ENCODE results near the gene SLC34A2.
"Not testable (repeated sequence)": the region's sequence is repeated elsewhere in the genome, so short reads cannot be mapped to it uniquely, and the experiment has no call there.

Gene SLC34A2

GRCh38 chr4:25654971-25655963 is at the start of gene SLC34A2:
TSS of gene SLC34A2 (plus strand) at chr4:25655851. CDS start at chr4:25662501, 6,650 bp downstream.
- DNase-seq = no peak

- no peak for DNase-seq
Observed at GRCh38 chr4:25608644-25609043, 47.0 kb upstream of the SLC34A2 start.

DNA sequence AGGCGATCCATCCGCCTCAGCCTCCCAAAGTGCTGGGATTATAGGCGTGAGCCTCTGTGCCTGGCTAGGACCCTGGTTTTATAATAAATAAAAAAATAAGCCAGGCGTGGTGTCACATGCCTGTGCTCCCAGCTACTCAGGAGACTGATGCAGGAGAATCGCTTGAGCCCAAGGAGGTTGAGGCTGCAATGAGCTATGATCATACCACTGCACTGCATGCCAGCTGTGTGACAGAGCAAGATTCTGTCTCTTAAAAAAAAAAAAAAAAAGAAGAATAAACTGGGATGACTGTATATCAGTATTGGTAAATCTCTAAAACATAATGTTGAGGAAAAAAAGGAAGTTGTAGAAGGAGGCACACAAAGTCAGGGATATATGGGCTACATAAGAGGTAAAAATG is 45.7 kb upstream of the SLC34A2 start:
- no peak for DNase-seq

- DNase-seq = not testable (repeated sequence)
Observed at GRCh38 chr4:25613613-25614012, 42.0 kb upstream of the SLC34A2 start.

- no peak for DNase-seq
Observed at GRCh38 chr4:25614807-25615206, 40.8 kb upstream of the SLC34A2 start.

DNA sequence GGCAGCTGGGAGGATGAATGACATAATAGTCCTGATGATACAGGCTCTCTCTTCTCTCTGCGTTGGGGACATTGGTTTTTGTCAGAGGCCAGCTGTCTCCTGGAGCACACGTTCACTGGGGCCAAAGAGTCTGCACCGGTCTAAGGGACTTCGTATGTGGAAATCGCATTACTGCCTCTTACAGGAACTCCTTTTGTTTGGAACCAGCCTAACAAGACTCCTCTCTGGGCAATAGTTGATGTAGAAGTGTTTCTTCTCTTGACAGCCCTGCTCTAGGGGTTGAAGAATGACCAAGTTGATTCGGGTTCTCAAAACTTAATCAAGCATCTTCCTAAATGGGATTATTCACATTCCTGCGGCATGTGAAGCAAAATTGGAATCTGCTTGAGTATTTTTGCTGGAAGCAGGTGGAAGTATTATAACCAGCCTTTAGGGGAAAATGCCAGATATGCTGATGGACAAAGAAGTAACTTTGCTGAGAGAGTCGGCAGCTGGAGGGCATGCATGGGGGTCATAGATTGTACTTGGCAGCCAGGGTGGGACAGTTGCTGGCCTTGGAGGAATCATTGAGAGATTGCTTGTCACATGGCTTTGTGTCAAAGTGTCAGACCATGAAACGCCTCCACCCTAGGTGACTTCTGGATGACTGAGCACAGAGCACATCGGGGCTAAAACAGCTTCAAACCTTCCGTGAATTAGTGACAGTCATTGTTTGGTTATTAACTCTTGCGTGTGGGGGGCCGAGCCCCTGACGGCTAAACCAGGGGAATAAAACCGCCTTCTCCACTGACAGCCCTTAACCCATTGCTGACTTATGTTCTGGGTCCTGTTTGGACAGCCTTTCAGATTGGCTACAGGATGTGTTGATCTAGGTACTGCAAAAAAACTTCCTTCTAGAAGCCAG is 34.4 kb upstream of the SLC34A2 start:
- DNase-seq = no peak

DNA sequence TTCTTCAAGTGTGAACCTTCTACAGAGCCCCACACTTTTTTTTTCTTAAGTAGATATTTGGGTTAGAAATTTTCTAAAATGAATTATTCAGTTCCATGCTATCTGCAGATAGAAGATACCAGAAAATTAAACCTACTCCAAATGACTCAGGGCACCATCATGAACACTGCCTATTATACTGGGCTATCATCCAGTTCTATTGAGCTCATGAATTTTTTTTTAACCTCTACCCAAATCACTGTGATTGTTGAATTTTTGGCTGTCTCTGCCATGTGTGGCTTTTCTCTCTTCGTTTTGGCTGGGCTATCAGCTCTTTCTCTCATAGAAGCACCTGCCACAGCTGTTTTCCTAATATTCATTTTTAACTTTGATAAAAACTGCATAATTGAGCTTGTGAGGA is 31.0 kb upstream of the SLC34A2 start:
- no peak for DNase-seq

- no peak for DNase-seq
Observed at GRCh38 chr4:25628451-25628850, 27.2 kb upstream of the SLC34A2 start.

DNA sequence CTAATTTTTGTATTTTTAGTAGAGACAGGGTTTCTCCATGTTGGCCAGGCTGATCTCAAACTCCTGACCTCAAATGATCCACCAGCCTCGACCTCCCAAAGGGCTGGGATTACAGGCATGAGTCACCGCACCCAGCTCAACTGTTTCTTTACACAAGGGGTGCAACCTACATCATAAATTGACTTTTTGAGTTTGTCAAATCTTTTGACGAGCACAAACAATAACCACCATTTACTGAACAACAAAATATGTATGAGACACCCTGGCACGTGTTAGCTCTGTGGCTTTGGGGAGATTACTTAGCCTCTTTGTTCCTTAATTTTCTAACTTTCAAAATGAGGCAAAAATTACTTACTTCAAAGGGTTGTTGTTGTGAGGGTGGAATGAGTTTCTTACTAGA is 23.5 kb upstream of the SLC34A2 start:
- no peak for DNase-seq

DNA sequence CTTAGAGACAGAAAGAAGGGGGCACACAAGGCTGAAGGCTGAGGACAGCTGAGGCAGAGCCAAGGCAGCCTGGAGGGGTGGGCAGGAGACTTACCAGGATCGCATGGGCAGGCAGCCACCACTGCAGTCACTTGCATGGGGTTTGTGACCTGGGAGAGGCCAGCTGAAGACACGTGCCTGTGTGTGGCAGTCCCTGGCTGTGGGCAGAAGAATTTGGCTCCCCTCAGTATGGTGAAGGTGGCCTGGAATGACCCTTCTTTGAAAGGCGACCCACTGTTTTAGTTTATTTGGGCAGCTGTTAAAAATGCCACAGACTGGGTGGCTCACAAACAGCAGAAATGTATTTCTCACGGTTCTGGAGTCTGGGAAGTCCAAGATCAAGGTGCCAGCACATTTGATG is 22.1 kb upstream of the SLC34A2 start:
- DNase-seq = no peak

- DNase-seq = no peak
Observed at GRCh38 chr4:25635501-25635900, 20.1 kb upstream of the SLC34A2 start.

DNA sequence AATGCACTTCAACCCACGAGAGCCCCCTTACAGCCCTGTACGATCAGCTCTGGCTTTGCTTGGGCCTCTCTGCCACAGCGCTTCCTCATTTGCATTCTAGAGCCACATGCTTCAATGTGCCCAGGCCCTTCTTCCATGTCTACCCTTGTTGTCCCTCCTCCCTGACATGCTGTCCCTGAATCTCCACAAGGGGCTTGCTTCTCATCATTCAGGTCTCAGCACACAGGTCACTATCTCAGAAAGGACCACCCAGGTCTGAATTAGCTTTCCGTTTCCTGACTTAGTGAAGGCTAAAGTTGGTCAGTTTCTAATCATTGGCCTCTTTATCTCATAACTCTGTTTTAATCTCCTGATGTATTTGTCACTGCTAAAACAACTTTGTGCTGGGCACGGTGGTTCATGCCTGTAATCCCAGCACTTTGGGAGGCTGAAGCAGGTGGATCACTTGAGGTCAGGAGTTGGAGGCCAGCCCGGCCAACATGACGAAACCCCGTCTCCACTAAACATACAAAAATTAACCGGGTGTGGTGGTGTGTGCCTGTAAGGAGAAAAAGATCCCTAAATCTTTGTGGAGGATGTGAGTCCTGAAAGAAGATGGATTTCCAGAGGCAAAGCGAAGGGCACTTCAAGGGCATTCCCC is 17.9 kb upstream of the SLC34A2 start:
- no peak for DNase-seq

DNA sequence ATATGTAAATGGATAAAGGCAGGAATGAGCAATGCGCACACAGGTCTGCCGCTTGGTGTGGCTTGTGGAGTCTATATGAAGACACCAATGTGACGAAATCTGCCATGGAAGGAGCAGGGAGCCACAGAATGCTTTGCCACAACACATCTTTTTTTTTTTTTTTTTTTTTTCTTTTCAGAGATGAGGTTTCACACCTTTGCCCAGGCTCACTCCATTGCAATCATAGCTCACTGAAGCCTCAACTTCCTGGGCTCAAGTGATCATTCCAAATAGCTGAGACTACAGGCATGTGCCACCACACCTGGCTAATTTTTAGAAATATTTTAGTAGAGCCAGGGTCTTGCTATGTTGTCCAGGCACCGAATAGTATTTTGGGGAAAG is 17.4 kb upstream of the SLC34A2 start:
- no peak for DNase-seq

DNA sequence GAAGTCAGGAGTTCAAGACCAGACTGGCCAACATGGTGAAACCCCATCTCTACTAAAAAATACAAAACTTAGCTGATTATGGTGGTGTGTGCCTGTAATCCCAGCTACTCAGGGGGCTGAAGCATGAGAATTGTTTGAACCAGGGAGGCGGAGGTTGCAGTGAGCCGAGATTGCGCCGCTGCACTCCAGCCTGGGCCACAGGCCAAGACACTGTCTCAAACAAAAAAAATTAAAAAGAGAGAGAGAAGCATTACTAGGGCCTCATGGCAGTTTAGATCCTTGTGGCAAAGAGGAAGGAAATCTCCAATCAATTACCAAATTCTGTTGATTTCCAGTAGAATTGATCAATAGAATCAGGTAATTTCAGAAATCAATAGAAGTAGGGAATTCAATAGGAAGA is 16.8 kb upstream of the SLC34A2 start:
- DNase-seq = no peak

GRCh38 chr4:25650311-25650710 is 5.3 kb upstream of the SLC34A2 start:
- DNase-seq = no peak

GRCh38 chr4:25651682-25652081 is 4.0 kb upstream of the SLC34A2 start:
- DNase-seq = no peak

DNA sequence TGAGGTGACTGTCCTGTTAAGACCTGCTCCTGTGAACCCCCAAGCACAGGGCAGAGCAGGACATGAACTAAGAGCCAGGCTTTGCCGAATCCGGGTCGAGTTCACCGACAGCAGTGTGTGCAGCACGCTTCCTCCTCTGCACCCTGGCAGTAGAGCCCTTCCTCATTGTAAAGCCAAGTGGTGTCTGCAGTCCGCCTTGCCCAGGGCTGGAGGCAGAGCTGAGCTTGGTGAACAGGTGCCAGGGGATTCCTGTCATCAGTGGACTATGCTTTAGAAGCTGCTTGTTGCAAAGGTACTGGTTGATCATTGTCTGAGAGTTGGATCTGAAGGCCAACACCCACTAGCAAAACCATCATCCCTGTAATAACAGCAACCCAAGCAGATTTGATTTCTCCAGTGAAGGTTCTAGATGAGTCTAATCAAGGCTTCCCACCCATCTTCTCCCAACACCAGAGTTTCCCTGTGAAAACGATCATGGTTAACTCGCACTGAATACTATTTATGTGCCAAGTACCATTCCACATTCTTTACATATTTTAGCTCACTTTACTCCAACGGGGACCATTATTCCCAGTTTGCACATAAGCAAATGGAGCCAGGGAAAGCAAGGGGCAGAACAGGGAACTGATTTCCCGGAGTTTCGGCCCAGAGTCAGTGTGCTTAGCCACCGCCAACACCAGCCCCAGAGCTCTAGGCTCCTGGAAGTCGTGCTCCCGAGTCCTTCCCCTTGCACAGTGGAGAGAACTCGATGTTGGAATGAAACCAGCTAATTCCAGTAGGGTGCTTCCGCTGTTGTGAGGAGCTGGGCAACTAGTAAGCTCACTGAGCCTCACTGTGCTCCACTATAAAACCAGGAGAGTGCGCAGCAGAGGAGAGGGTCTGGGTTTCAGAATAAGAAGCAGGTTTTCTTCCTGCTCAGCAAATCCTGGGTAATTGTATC is 1.4 kb upstream of the SLC34A2 start:
- no peak for DNase-seq

DNA sequence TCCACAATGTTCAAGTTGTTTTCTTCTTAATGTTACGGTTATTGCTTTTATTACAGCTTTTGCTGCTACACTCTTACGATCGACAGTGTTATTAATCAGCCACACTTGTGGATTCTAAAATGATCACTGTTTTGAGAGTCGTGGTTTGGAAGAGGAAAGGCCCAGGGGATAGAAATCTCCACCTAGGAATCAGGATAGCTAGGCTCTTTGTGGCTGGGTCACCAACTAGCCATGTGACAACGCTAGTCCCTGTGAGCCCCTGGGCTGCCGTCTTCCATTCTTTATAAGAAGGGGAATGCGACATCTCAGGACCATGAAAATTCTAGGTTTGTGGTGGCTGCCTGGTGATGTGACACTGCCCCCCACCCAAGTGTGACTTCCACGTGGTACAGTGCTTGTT is 380 bp downstream of the SLC34A2 start:
- no peak for DNase-seq

- DNase-seq = no peak
Observed at GRCh38 chr4:25658357-25658771, 2.7 kb downstream of the SLC34A2 start.

- no peak for DNase-seq
Observed at GRCh38 chr4:25658777-25659176, 3.1 kb downstream of the SLC34A2 start.

DNA sequence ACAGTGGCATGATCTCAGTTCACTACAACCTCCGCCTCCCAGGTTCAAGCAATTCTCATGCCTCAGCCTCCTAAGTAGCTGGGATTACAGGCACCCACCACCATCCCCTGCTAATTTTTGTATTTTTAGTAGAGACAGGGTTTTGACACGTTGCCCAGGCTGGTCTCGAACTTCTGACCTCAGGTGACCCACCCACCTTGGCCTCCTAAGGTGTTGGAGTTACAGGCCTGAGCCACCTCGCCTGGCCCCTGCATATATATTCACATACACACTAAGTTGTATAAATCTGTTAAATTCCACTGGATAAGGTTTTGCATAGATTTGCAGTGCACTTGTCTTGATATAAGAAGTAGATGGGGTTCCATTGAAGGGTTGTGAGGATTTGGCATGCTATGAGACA is 5.8 kb downstream of the SLC34A2 start:
- DNase-seq = not testable (repeated sequence)

DNA sequence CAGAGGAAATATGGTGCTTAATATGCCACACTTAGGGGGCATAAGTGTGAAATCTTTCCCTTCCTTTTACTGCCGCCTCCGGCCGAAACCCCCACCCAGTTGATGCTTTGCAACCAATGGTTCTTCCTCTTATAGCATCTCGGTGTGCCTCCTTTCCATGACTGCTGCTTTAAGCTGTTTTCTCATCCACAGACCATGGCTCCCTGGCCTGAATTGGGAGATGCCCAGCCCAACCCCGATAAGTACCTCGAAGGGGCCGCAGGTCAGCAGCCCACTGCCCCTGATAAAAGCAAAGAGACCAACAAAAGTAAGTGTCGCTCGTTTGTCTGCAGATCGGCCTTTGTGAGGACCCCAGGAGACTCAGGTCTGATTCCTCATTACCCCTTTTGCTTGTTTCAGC is 6.7 kb downstream of the SLC34A2 start:
- no peak for DNase-seq
